Neural cell (in vitro differentiated cells): ENCODE results near the gene ARHGEF10L. TPM values are rescaled to one million over a fixed set of nuclear protein-coding genes. Genes with fewer than 3 reads are reported as not detected.

Source experiments
- H2AFZ ChIP-seq: fragments of 200-600, 300-800 bp; sonication (generic), shearing (Covaris generic); 2 replicates; pipeline ENCODE4 v1.6.0; 2014; ENCODE audit warnings: low read depth, mild to moderate bottlenecking, antibody characterized with exemption, low read length, moderate library complexity
- H3F3A ChIP-seq: fragments of 200-600 bp; shearing (Covaris generic); 2 replicates; pipeline ENCODE4 v1.6.1; 2016; ENCODE audit warnings: mild to moderate bottlenecking, moderate library complexity, mixed read lengths, antibody characterized with exemption, low read length; ENCODE audit not compliant: insufficient read depth, poor library complexity, severe bottlenecking
- H3K27ac ChIP-seq: fragments of 200-600, 300-800 bp; sonication (generic), shearing (Covaris generic); 2 replicates; pipeline ENCODE4 v1.5.1; 2014; ENCODE audit warnings: mild to moderate bottlenecking, low read length, moderate library complexity
- H3K27me3 ChIP-seq: fragments of 300-800, 200-600 bp; sonication (generic), shearing (Covaris generic); 2 replicates; pipeline ENCODE4 v1.6.0; 2014; ENCODE audit warnings: mild to moderate bottlenecking, low read depth, low read length, moderate library complexity; ENCODE audit not compliant: insufficient read depth
- H3K36me3 ChIP-seq: fragments of 300-800, 200-600 bp; sonication (generic), shearing (Covaris generic); 2 replicates; pipeline ENCODE4 v1.5.1; 2014; ENCODE audit warnings: mild to moderate bottlenecking, antibody characterized with exemption, low read length, moderate library complexity; ENCODE audit not compliant: insufficient read depth
- H3K4me2 ChIP-seq: fragments of 300-800, 200-600 bp; sonication (generic), shearing (Covaris generic); 2 replicates; pipeline ENCODE4 v1.6.0; 2014; ENCODE audit warnings: mild to moderate bottlenecking, low read length
- H3K4me3 ChIP-seq: fragments of 300-800, 200-600 bp; sonication (generic), shearing (Covaris generic); 2 replicates; pipeline ENCODE4 v1.5.1; 2014; ENCODE audit warnings: mild to moderate bottlenecking, low read length, moderate library complexity
- H3K79me2 ChIP-seq: fragments of 200-600 bp; shearing (Covaris generic); replicated peaks from 2 replicates; pipeline ENCODE4 v1.6.0; 2014; ENCODE audit warnings: mild to moderate bottlenecking, low read length, moderate library complexity; ENCODE audit not compliant: insufficient read depth
- H3K9ac ChIP-seq: fragments of 300-800, 200-600 bp; sonication (generic), shearing (Covaris generic); 2 replicates; pipeline ENCODE4 v1.6.1; 2016; ENCODE audit warnings: mild to moderate bottlenecking, low read length, mixed read lengths
- H3K9me2 ChIP-seq: fragments of 200-600 bp; shearing (Covaris generic); 2 replicates; pipeline ENCODE4 v1.6.1; 2016; ENCODE audit warnings: mild to moderate bottlenecking, low read length, mixed read lengths; ENCODE audit not compliant: insufficient read depth
- H3K9me3 ChIP-seq: fragments of 200-600, 300-800 bp; sonication (generic), shearing (Covaris generic); 2 replicates; pipeline ENCODE4 v1.6.1; 2016; ENCODE audit warnings: mild to moderate bottlenecking, mixed run types, low read length, moderate library complexity, mixed read lengths
- H4K20me1 ChIP-seq: fragments of 200-600 bp; shearing (Covaris generic); 2 replicates; pipeline ENCODE4 v1.6.1; 2016; ENCODE audit warnings: mild to moderate bottlenecking, mixed run types; ENCODE audit not compliant: insufficient read depth
- CTCF ChIP-seq: fragments of 450-650 bp; IDR thresholded peaks from 2 replicates; pipeline ENCODE4 v1.5.1; 2014; ENCODE audit warnings: antibody characterized with exemption, mild to moderate bottlenecking, moderate library complexity; ENCODE audit not compliant: poor library complexity, severe bottlenecking
- EP300 ChIP-seq: fragments of 450-650 bp; conservative IDR thresholded peaks from 2 replicates; pipeline ENCODE4 v1.6.1; 2014; ENCODE audit warnings: antibody characterized with exemption, mild to moderate bottlenecking, moderate library complexity; ENCODE audit not compliant: poor library complexity, severe bottlenecking
- EZH2 ChIP-seq: fragments of 200-600, 300-800 bp; shearing (Covaris generic), sonication (generic); IDR thresholded peaks from 2 replicates; pipeline ENCODE4 v1.6.1; 2014; ENCODE audit warnings: antibody characterized with exemption, low read length, borderline replicate concordance, mild to moderate bottlenecking; ENCODE audit not compliant: insufficient read depth, poor library complexity, severe bottlenecking
- MXI1 ChIP-seq: fragments of 450-650 bp; conservative IDR thresholded peaks from 2 replicates; pipeline ENCODE4 v1.6.1; 2014; ENCODE audit warnings: antibody characterized with exemption, mild to moderate bottlenecking; ENCODE audit not compliant: poor library complexity, severe bottlenecking
- POLR2AphosphoS5 ChIP-seq: IDR thresholded peaks from 2 replicates; pipeline ENCODE4 v1.6.1; 2012
- RAD21 ChIP-seq: fragments of 450-650 bp; conservative IDR thresholded peaks from 2 replicates; pipeline ENCODE4 v1.6.1; 2014; ENCODE audit warnings: antibody characterized with exemption, mild to moderate bottlenecking, moderate library complexity
- REST ChIP-seq: IDR thresholded peaks from 2 replicates; pipeline ENCODE4 v1.6.1; 2012; ENCODE audit warnings: borderline replicate concordance
- SMC3 ChIP-seq: fragments of 450-650 bp; conservative IDR thresholded peaks from 2 replicates; pipeline ENCODE4 v1.6.1; 2014; ENCODE audit warnings: antibody characterized with exemption, mild to moderate bottlenecking, moderate library complexity; ENCODE audit not compliant: poor library complexity
- TAF1 ChIP-seq: IDR thresholded peaks from 2 replicates; pipeline ENCODE4 v1.6.1; 2012; ENCODE audit warnings: low read depth
- polyA plus RNA-seq: library from polyadenylated mRNA; depleted of rRNA; stranded (reverse); fragments of >200 nt; gene quantifications from 2 replicates; pipeline ENCODE4 v1.2.3, GENCODE V29; 2014

The ARHGEF10L gene
- polyA plus RNA-seq, 1 donor from 2014 or later: 123 TPM

GRCh38 chr1:17615959-17616358 lies 76.5 kb downstream of the ARHGEF10L start:
- Histone ChIP-seq H3K36me3 (no peaks in the 10 kb centered on the region), H3F3A (no peaks in the 10 kb centered on the region), H3K79me2 (no peaks in the 10 kb centered on the region), H3K27me3 (no peaks in the 10 kb centered on the region), H3K4me3 (no peak overlapping the region), H3K9me2 (no peaks in the 10 kb centered on the region), H3K4me2 (no peak overlapping the region), H3K9me3 (no peaks in the 10 kb centered on the region), H3K9ac (no peak overlapping the region), H4K20me1 (no peaks in the 10 kb centered on the region), H2AFZ (no peak overlapping the region), H3K27ac (no peak overlapping the region)
- TF ChIP-seq TAF1 (no peak), MXI1 (no peak), SMC3 (no peak), CTCF (no peak), RAD21 (no peak), POLR2AphosphoS5 (no peak), EP300 (no peak), EZH2 (no peak), REST (no peak)

GRCh38 chr1:17616731-17617279 lies 77.3 kb downstream of the ARHGEF10L start:
- no peak overlapping the region for H3K4me2 ChIP-seq
- no peak overlapping the region for H2AFZ ChIP-seq
- no peaks in the 10 kb centered on the region for H3K79me2 ChIP-seq
- H4K20me1 ChIP-seq: no peaks in the 10 kb centered on the region
- H3F3A ChIP-seq: no peaks in the 10 kb centered on the region
- H3K9me3 ChIP-seq: no peaks in the 10 kb centered on the region
- no peaks in the 10 kb centered on the region for H3K9me2 ChIP-seq
- TF ChIP-seq SMC3: no peak
- no peak for TF ChIP-seq EP300
- no peak for TF ChIP-seq TAF1
- H3K36me3 ChIP-seq: no peaks in the 10 kb centered on the region
- no peak overlapping the region for H3K27ac ChIP-seq
- no peaks in the 10 kb centered on the region for H3K27me3 ChIP-seq
- no peak overlapping the region for H3K9ac ChIP-seq
- H3K4me3 ChIP-seq: no peak overlapping the region
